Breast epithelium (tissue), 3 donors: ENCODE measurements around the gene CDCA7L.

ENCODE experiments used
- CTCF ChIP-seq, 3 donors: fragments of 450-650 bp; IDR thresholded peaks; one replicate each; pipeline ENCODE4 v1.5.1; 2016 to 2017; ENCODE audit warnings: antibody characterized with exemption in 3 of 3, mild to moderate bottlenecking in 3 of 3, moderate library complexity in 3 of 3
- POLR2A ChIP-seq: fragments of 450-650 bp; IDR thresholded peaks from one replicate; pipeline ENCODE4 v1.6.1; 2016; ENCODE audit warnings: antibody characterized with exemption, mild to moderate bottlenecking, moderate library complexity
- POLR2AphosphoS5 ChIP-seq, 3 donors: sonication (generic); formaldehyde crosslinking; IDR thresholded peaks; one replicate each; pipeline ENCODE4 v1.6.1; 2017; ENCODE audit warnings: antibody characterized with exemption in 3 of 3

GRCh38 chr7:21915140-21915539, 30.6 kb downstream of the CDCA7L start:
- TF ChIP-seq CTCF (IDR thresholded peaks at IDR 0.05) (no peak), POLR2A (no peak), POLR2AphosphoS5 (IDR thresholded peaks at IDR 0.05) (no peak)
